Upper lobe of left lung (tissue), 4 donors: Measurements from ENCODE around the gene PDE11A.

Experiments used
- CTCF ChIP-seq, 6 experiments: fragments of 450-650 bp in 4 of 6; fragments of 200-600 bp in 2 of 6; sonication (generic) in 2 of 6; IDR thresholded peaks; one replicate each; pipeline ENCODE4 v1.5.1; 2016 to 2019; ENCODE audit warnings: antibody characterized with exemption in 6 of 6
- POLR2A ChIP-seq, 4 donors: fragments of 450-650 bp; IDR thresholded peaks; one replicate each; pipeline ENCODE4 v1.5.1; 2016 to 2017; ENCODE audit warnings: antibody characterized with exemption in 4 of 4, mild to moderate bottlenecking in 2 of 4
- POLR2AphosphoS5 ChIP-seq, 2 donors: sonication (generic); formaldehyde crosslinking; IDR thresholded peaks; one replicate each; pipeline ENCODE4 v1.5.1; 2017; ENCODE audit warnings: antibody characterized with exemption in 2 of 2

DNA sequence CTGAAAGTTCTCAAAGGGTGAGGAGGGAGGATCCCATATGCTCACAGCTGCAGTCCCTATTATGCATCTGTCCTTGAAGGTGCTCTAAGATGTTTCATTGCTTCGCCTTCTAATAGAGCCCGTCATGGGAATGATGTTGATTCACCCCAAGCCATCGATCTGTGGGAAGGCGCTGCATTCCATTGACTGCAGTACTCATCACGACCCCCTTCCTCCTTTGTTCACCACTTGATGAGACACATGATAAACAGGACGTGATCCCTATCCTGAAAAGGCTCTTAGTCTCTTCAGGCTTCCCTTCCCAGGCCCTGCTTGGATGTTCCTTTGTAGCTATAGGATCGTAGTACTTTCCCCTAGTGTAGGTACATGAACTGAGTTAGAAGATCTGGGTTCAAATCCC, 498.2 kb downstream of the PDE11A start:
- TF ChIP-seq CTCF (IDR thresholded peaks at IDR 0.05) = no peak
- no peak for TF ChIP-seq POLR2A (IDR thresholded peaks at IDR 0.05)
- no peak for TF ChIP-seq POLR2AphosphoS5 (IDR thresholded peaks at IDR 0.05)
